Suppressor macrophage treated with lipopolysaccharide for 4 hours (primary cell): ENCODE measurements around the gene CGB3.
A peak's percentile ranks its signal among the peaks of the same experiment; 100 is the strongest.
"Not testable (repeated sequence)": the region's sequence is repeated elsewhere in the genome, so short reads cannot be mapped to it uniquely, and the experiment has no call there.

Source experiments
- DNase-seq: peaks from one replicate; pipeline ENCODE4 v3.0.0-alpha.2; 2020

Gene CGB3

DNA sequence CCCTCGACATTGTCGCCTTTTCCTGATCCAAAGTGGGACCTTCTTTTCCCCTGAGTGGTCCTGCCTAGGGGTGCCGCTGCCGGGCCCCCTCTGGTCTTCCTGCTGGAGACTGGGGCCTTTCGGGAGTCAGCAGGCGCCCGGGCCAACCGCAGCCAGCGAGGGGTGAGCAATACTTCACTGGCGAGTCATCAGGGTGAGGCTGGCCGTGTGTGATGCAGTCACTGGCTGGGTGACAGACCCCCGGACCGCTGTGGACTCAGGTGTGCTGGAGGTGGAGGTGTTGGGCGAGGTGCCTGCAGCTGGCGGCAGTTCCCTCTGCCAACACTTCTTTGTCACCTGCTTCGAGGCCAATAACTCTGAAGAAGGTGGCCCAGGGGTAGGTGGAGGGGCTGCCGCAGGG, 18.0 kb upstream of the CGB3 start:
- DNase-seq, result no peak

DNA sequence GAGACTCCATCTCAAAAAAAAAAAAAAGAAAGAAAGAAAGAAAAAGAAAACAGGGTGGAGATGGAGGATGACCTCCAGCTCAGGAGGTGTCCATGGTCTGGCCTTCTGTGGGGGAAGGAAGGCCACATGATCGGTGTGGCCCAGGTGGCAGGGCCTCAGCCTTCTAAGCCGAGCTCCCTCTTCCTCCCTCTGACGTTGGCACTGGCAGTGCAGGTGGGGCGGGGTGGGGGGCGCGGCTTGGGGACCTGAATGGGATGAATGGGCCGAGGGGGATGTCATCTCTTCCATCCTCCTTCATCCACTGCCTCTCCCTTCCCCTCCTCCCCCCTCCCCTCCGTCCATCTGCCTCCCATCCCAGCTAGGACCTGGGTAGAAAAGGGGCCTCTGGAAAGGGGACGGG, 15.6 kb upstream of the CGB3 start:
- not testable (repeated sequence) for DNase-seq

DNA sequence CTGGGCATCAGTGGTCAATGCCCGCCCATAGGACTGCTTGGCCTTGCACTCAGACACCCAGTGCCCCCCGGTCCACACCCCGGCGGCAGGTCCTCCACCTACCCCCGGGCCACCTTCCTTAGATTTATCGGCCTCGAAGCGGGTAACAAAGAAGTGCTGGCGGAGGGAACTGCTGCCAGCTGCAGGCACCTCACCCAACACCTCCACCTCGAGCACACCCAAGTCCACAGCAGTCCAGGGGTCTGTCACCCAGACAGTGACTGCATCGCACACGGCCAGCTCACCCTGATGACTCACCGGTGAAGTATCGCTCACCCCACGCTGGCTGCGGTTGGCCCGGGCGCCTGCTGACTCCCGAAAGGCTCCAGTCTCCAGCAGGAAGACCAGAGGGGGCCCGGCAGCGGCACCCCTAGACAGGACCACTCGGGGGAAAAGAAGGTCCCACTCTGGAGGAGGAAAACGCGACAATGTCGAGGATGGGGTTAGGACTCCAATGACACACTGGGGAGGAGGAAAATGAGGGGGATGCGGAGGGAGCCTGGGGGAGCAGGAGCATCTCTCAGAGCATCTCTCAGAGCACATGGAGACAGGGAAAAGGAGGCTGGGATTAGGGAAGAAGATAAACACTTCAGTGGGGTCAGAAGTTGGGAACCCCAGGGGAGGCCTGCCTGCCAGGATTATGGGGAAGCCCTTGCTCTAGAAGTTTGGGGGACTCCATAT, 14.6 kb upstream of the CGB3 start:
- not testable (repeated sequence) for DNase-seq

DNA sequence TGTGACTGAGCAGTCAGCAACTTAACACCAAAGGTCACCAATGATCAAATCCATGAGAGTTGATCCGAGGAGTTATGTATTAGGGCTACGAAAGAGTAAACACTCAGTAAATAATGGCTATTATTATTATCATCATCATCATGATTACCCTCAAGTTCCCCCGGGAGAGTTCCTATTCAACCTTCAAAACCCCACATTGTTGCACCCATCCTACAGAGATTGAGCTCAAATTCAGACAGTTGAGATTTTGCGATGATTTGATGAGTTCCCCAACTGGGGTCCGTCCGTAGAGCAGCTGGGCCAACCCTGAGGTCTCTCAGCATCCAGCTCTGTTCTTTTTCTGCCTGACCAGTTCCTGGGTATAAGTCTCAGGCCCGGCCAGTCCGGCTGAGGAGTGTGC, 14.0 kb upstream of the CGB3 start:
- DNase-seq, result not testable (repeated sequence)

DNA sequence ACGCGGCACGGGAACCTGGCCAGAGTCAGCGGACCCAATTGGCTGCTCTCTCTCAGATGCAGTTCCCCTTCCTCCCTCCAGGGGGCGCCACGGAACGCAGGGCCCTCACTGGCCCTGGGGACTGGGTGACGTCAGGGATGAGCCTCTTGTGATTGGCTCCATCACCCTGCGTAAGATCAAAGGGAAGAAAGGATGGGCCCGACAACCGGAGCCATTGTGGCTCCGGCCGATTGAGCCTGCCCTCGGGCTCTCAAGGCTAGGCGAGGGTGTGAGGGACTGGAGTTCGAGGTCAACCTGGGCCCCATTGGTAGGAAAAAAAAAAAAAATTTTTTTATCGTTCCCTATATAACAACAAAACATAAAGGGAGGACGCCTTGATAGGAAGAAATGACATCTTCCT, 12.7 kb upstream of the CGB3 start, which contains the start of gene CGB1:
CGB1 (minus strand) TSS at position 81 of the 400 bp plus-strand sequence. CDS start 184 bp downstream, outside the sequence.
- DNase-seq, result peak; percentile 46

DNA sequence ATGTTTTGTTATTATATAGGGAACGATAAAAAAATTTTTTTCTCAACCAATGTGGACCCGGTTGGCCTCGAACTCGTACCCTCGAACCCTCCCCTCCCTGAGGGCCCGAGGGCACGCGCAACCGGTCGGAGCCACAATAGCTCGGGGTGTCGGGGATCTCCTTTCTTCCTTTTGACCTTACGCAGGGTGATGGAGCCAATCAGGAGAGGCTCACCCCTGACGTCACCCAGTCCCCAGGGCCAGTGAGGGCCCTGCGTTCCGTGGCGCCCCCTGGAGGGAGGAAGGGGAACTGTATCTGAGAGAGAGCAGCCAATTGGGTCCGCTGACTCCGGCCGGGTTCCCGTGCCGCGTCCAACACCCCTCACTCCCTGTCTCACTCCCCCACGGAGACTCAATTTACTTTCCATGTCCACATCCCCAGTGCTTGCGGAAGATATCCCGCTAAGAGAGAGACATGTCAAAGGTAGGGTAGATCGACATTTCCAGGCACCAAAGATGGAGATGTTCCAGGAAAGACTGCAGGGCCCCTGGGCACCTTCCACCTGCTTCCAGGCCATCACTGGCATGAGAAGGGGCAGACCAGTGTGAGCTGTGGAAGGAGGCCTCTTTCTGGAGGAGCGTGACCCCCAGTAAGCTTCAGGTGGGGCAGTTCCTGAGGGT, 7.6 kb upstream of the CGB3 start, which contains the start of gene CGB2:
CGB2 (plus strand) TSS at position 249 of the 660 bp plus-strand sequence; CDS start at position 455, 206 bp downstream.
- DNase-seq, result peak; percentile 42

DNA sequence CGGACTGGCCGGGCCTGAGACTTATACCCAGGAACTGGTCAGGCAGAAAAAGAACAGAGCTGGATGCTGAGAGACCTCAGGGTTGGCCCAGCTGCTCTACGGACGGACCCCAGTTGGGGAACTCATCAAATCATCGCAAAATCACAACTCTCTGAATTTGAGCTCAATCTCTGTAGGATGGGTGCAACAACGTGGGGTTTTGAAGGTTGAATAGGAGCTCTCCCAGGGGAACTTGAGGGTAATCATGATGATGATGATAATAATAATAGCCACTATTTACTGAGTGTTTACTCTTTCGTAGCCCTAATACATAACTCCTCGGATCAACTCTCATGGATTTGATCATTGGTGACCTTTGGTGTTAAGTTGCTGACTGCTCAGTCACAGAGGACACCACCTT, 6.2 kb upstream of the CGB3 start:
- DNase-seq, result not testable (repeated sequence)

DNA sequence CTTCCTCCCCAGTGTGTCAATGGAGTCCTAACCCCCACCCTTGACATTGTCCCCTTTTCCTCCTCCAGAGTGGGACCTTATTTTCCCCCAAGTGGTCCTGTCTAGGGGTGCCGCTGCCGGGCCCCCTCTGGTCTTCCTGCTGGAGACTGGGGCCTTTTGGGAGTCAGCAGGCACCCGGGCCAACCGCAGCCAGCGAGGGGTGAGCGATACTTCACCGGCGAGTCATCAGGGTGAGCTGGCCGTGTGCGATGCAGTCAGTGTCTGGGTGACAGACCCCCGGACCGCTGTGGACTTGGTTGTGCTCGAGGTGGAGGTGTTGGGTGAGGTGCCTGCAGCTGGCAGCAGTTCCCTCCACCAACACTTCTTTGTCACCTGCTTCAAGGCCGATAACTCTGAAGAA, 5.6 kb upstream of the CGB3 start:
- not testable (repeated sequence) for DNase-seq

DNA sequence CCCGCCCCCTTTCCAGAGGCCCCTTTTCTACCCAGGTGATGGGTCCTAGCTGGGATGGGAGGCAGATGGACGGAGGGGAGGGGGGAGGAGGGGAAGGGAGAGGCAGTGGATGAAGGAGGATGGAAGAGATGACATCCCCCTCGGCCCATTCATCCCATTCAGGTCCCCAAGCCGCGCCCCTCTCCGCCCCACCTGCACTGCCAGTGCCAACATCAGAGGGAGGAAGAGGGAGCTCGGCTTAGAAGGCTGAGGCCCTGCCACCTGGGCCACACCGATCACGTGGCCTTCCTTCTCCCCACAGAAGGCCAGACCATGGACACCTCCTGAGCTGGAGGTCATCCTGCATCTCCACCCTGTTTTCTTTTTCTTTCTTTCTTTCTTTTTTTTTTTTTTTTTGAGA, 4.6 kb upstream of the CGB3 start:
- not testable (repeated sequence) for DNase-seq

DNA sequence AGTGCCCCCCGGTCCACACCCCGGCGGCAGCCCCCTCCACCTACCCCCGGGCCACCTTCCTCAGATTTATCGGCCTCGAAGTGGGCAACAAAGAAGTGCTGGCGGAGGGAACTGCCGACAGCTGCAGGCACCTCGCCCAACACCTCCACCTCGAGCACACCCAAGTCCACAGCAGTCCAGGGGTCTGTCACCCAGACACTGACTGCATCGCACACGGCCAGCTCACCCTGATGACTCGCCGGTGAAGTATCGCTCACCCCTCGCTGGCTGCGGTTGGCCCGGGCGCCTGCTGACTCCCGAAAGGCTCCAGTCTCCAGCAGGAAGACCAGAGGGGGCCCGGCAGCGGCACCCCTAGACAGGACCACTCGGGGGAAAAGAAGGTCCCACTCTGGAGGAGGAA, 1.5 kb upstream of the CGB3 start:
- DNase-seq, result not testable (repeated sequence)

DNA sequence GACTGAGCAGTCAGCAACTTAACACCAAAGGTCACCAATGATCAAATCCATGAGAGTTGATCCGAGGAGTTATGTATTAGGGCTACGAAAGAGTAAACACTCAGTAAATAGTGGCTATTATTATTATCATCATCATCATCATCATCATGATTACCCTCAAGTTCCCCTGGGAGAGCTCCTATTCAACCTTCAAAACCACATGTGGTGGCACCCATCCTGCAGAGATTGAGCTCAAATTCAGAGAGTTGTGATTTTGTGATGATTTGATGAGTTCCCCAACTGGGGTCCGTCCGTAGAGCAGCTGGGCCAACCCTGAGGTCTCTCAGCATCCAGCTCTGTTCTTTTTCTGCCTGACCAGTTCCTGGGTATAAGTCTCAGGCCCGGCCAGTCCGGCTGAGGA, 955 bp upstream of the CGB3 start:
- DNase-seq, result not testable (repeated sequence)

DNA sequence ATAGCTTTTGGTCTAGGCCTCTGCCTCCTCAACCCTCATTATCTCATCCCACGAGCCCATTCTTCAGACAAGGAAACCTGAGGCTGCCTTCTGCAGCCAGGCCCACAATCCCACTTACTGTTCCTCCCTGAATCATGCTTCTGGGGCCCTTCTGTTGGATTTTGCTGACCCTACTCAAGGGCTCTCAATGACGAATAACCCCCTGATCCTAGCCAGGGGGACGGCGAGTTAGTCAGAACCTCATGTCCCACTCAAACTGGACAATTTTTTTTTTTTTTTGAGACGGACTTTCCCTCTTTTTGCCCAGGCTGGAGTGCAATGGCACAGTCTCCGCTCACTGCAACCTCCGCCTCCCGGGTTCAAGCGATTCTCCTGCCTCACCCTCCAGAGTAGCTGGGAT, 2.0 kb downstream of the CGB3 start:
- no peak for DNase-seq

DNA sequence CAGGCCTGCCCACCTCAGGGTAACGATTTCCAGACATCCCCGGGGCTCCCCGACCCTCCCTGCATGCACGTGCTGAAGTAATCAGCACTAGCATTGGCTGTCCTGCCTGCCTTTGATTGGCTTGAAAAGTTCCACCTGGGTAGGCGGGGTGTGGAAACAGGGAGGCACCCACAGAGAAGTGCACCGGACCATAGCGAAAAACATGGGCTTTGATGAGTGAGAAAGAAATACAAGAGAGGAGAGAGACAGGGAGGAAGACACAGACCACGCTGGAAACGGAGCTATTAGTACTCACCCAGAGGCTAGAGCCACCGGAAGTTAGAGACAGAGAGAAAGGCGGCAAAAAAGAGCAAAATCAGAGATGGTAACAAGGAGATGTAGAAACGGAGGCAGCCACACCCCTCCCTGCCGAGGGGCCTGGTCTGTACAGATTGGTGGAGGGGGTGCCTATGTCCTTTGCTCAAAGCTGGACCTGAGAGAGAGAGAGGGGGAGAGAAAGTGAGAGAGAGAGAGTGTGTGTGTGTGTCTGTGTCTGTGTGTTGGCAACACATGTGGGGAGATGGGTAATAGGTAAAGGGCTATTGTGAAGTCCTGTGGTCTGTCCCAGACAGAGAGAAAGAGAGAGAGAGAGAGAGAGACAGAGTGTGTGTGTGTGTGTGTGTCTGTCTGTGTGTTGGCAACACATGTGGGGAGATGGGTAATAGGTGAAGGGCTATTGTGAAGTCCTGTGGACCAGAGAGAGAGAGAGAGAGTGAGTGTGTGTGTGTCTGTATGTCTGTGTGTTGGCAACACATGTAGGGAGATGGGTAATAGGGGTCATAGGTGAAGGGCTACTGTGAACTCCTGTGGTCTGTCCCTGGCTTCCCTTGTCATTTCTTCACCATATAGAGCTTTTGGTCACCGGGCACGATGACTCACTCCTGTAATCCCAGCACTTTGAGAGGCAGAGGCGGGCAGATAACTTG, 2.9 kb downstream of the CGB3 start:
- peak; percentile 27 for DNase-seq

DNA sequence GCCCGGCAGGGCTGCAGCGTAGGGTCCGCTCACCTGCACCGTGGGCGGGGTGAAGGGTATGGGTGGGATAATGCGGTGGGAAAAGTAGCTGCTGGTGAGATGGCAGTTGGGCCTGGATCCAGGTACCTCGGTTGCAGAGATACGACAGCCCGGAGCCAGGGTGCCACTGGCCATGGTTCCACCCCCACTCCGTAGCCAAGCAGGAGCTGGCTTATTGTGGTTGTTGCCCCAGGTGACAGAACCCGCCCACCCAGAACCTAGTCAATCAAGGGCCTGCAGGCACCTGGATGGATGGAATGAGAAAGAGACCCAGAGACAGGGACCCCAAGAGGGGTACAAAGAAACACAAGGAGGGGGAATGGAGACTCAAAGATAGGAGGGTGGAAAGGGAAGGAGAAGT, 3.8 kb downstream of the CGB3 start:
- DNase-seq, result no peak

DNA sequence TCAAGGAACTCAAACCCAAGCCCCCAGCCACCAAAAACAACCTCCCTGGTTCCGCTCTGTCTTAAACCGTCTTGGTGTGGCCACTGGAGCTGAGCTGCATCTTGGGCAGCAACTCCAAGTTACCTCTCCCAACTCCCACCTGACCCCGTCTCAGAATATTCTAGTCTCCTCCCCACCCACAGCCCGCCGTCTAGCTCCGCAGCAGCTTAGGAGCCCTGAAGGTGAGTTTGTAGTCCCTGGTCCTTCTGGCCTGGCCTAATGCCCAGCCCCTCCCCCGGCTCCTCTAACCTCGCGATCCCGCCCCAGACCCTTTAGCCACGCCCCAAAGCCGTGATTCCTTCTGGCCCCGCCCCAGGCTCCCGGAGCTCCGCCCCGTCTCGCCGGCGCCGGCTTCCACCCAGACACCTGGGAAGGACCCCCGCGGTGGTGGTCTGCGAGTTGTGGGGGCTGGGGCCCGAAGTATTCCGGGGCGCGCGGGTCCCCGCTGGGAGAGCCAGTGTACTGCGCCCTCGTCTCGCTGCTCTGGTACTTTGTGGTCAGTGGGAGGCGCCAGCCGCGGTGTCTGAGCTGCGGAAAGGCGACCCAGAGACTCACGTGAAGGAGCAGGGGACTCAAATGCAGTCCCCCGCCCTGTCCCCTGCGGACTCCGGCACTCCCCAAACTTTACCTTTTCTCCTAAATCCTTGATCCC, 4.7 kb downstream of the CGB3 start:
- peak; percentile 41 for DNase-seq

DNA sequence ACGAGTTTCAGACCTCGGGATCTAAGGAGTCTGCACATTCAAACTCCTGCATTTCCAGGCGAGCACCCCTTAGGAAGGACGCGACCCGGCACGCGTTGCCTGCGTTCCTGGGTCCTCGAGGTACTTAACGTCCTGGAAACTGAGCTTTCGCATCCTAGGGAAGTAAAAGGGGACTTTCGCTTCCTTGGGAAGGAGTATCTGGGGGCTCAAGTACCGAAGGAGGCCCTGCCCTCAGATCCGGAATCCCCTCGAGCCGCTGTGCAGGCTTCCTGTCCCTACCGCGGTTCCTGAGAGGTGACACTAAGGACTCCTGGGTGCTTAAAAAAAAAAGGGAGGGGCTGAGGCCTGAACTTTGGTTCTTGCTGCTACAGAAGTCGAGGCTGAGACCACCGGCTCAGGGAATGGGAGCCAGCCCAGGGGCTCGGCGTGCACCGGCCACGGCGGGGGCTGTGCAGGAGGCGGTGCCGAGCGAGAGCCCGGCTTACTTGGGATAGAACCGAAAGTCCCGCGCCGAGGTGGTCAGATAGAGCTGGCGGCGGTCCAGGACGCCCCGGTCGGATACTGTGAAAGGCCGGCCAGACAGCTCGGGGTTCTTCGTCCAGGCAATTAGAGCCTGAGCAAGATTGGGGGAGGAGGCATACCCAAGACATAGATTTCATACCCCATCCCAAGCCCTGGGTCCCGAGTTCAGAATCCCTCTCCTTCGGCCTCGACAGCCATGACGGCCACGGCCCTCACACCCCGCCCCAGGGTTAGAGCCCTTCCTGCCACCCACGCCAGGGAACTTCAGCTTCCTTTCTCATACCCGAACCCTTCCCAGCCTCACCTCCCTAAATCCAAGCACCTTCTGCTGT, 5.5 kb downstream of the CGB3 start:
- DNase-seq, result not testable (repeated sequence)

DNA sequence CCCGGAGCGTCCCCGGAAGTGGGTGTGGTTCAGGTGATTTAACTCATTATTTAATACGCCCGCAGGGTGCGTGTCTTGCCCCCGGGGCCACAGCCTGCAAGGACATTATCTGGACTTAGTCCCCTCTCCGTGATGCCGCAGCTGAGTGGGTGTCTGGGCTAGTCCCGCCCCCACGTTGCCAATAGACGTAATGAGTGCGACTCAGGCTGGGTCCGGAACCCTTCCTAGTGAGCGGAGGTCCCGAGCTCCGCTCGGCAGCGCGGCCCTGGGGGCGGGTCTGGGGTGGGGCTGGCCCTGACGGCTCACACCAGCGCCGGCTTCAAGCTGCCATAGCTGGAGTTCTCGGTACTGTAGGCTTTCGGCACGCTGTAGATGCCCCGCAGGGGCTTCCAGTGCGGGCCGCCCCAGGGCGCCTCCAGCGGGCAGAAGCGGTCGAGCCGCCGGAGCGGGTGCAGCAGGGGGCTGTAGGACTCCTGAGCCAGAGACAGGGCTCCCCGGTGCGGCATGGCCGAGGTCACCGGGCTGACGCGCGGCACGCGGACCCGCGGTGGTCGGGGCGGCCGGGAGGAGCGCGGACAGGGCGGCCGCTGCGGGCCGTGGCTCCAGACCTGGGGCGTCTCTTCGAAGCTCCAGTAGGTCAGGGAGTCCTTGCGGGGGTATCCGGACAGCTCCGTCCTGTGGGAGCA, 6.3 kb downstream of the CGB3 start:
- peak; percentile 51 for DNase-seq

DNA sequence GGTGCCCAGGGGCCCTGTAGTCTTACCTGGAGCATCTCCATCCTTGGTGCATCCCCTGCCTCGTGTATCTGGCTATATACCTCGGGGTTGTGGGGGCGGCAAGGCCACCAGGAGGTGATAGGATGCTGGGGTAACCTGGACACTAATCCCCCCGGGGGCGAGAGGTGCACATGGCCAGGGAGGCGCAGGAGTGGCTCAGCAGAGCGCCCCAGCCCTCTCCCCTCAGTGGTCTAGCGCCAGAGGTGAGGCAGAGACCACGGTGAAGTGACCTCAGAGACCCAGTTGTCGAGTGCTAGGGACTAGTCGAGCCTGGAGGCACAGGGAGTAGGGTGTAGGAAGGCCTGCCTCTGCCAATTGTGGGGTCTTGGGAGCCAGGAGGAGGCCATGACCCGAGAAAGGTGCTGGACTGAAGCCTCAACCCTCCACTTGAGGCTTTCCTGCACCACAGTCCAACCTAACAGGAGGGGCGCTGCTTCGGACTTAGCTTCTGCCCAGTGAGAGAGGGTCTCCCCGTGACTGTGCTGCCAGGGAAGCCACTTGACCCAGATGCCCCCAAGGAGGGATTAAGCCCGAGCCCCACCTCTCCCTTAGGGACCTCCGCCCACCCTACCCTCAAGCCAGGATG, 7.0 kb downstream of the CGB3 start, which contains the start of gene LHB:
LHB (minus strand) TSS at position 51 of the 625 bp plus-strand sequence; CDS start at position 41, 10 bp downstream.
- DNase-seq, result no peak

DNA sequence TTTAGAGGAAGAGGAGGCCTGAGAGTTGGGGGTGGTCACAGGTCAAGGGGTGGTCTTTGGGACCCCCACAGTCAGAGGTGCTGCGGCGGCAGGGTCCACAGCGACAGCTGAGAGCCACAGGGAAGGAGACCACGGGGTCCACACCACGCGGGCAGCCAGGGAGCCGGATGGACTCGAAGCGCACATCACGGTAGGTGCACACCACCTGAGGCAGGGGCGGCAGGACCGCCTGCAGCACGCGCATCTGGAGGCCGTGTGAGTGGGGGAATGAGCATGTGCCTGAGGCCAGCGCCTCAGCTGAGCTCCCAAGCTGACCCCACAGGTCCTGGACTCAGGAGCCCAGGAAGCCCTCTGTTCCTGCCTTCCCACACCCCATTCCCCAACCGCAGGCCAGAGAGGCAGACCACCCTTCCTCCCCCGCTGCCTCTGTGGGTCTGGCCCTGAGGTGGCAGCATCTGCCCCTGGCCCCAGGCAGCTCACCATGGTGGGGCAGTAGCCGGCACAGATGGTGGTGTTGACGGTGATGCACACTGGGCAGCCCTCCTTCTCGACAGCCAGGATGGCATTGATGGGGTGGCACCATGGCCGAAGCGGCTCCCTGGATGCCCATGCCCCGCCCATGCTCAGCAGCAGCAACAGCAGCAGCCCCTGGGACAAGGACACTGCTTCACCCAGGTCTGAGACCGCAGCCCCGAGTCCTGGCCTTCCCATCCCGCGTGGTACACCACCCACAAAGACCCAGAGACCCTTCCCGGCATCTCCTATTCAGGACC, 7.9 kb downstream of the CGB3 start:
- DNase-seq, result no peak
